HG02870 (cell line): ENCODE measurements around the gene SCUBE1.

ENCODE experiments used
- ATAC-seq: cut with Tn5 transposase; IDR thresholded peaks from one replicate; pipeline ENCODE4 v1.9.1; 2021; ENCODE audit warnings: mild to moderate bottlenecking, moderate library complexity; ENCODE audit not compliant: unreplicated experiment

The SCUBE1 gene

GRCh38 chr22:43166132-43166930, 176.8 kb downstream of the SCUBE1 start:
- ATAC-seq = no peak

DNA sequence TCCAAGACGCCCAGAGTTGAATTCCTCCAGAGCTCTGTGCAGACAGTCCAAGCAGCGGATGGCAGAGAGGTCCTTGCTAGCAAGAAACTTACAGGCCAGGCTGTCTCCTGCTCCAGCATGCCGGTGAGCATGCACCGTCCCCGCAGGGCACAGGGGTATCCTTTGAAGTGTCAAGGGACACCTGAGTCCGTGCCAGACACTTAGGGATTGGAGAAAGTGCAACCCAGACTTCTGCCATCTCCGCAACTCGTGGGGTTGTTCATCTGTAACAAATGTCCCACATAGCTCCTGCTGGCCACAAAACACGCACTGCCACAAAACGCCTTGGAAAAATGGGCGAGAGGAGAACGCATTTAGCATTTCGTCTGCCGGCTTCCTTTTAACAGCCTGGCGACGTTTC, 178.5 kb downstream of the SCUBE1 start:
- ATAC-seq = no peak

DNA sequence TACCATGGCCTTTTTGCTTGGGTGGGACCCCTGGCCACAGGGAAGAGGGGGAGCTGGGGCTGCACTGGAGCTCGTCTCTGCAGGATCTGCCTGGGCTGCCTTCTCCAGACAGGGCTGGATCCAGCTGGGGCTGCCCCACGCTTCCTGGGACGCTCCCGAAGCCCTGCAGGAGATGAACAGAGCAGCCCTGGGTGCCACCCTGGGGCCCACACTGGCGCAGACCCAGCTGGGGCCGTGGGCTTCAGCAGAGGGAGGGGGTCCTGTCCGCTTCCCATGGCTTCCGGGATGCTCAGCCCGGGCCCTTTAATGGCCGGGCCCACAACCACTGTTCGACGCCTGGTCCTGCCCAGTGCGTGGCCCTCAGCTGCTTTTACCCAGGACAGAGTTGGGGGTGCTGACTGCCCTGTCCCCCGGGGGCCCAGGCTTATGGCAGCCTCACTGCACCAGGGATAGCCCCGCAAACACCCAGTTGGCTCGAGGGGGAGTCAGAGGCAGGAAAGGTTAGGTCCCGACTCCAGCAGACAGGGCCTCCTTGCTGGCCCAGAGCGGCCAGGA, 179.9 kb downstream of the SCUBE1 start:
- no peak for ATAC-seq

- ATAC-seq = no peak
These were observed 180.6 kb downstream of the SCUBE1 start for GRCh38 chr22:43162412-43163150.

DNA sequence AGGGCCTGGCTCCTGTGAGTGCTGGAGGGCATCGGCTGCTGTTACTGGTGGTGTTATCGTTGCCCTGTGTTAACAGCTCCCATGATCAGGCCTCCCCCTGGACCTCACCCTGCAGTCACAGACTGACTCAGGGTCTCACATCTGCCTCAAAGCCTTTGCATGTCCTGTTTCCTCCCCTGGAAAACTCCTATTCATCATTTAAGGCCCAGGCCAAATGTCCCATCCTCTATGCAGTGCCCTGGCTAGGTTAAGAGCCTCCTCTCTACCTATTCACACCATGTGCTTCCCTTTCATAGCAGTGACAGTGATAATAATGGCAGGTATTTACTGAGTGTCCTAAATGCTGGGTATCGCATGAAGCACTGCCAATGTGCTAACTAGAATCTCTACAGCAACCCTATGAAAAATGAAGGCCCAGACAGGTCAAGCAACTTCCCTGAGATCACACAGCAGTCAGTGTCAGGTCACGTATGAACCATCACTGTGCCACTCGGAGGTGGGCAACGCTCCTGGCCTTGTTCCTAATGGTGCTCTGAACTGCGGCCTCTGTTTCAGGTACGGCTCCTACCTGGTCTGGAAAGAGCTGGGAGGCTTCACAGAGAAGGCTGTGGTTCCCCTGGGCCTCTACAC, 182.6 kb downstream of the SCUBE1 start:
- no peak for ATAC-seq

GRCh38 chr22:43159484-43160178, 183.5 kb downstream of the SCUBE1 start:
- no peak for ATAC-seq

DNA sequence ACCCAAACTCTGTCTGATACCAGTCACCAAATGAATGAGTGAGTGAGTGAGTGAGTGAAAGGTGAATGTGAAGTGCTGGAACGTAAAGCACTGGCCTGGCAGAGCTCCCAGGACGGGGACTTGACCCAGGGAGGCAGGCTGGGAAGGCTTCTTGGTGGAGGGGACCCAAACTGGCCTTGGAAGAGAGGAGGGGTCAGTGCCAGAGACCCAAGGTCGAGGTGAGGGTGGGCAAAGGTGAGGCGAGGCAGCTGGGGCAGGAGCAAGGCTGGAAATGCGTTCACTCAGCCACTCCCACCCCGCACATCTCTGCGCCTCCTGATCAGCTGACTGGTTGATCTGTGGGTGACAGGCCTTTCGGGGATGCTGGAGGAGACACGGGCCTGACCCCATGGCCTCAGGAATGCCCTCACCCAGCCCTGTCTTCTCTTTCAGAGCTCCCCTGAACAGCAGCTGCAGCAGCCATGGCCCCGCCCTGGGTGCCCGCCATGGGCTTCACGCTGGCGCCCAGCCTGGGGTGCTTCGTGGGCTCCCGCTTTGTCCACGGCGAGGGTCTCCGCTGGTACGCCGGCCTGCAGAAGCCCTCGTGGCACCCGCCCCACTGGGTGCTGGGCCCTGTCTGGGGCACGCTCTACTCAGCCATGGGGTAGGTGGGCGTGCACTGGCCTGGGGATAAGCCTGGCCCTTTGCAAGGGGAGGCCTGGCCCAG, 184.2 kb downstream of the SCUBE1 start:
- no peak for ATAC-seq

DNA sequence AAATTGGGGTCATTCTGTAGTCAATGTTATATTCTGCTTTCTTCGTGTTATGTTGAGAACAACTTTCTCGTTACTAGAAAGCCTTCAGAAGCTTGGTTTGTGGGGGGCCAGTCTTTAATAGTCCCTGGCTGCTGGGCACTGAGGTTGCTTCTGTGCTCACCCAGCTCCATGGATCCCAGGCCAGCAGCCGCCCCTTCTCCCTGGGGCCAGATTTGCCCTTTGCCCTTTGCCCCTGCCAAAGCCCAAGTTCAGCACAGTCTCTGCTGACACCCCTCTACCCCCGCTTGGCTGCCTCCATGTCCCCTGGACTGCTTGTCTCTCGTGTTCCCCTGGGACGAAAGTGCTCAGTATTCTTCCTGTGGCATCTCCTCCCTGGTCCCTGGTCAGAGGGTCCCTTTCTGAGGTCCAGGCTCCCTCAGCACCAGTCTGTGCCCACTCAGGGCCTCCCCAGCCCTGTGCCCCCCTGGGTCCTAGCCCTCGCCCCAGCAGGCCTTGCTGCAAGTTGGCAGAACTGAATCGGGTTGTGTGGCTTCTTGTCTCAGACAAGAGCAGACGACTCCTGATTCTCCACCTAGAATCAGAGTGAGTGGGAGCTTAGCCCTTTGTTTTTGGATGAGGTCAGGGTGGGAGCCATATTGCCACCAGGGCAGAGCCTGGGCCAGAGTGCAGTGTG, 185.2 kb downstream of the SCUBE1 start:
- no peak for ATAC-seq

GRCh38 chr22:43156413-43156812, 186.8 kb downstream of the SCUBE1 start:
- no peak for ATAC-seq

- ATAC-seq = no peak
These were observed 187.4 kb downstream of the SCUBE1 start for GRCh38 chr22:43155789-43156188.

DNA sequence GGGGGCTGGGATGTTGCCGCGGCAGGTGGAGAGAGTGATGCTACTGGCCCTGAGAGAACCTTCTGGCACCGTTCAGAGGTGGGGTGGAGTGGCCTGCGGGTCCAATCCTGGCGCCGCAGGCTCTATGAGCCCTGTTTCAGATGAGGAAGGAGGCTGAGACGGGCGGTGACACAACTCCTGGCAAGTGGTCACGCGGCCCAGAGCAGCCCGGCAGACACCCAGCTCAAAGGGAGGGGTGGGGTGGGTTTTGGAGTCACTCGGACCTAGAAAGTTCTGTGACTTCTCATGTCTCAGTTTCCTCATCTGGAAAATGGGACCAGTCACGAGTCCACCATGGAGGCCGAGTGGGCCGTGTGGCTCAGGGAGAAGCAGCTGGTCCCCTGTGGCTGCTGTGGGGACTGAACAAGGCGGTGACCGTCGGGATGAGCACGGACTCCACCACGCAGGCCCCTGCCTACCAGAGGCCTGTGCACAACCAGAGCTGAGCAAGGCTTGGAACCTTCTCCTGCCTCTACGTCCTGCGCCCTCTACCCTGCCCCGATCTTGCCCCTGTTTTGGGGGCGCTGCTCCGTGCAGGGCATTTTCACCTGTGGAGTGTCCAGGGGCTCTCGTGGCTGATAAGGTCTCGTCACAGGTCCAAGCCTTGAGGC, 188.2 kb downstream of the SCUBE1 start:
- ATAC-seq = no peak

GRCh38 chr22:43153899-43154298, 189.3 kb downstream of the SCUBE1 start:
- ATAC-seq = no peak

DNA sequence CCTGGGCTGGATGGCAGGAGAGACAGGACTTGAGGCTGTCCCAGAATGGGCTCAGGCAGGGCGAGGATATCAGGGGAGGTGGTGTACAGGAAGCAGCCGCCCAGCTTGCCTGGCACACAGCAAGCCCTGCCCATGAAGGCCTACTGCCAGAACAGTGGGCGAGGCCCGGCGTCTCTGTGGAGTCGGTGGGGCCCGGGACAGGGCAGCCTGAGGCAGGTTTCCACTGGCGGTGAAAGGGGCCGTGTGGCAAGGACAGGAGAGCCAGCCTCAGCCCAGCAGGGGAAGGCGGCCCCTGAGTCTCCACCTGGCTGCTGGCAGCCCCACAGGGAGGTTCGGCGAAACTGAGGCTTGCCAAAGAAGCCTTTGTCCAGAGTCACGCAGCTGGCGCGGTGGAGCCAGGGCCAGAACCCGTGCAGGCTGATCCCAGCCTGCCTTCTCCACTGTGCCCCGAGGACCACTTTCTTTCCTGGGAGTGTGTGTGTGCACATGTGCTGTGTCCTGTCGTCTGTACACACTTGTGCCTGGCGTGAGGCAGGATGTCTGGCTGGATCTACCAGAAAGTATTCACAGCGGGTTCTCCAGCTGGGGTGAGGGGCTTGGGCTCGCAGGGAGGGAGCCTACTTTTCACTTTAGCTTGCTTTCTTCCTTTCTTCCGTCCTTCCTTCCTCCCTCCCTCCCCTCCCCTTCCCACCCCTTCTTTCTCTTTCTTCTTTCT, 190.7 kb downstream of the SCUBE1 start:
- ATAC-seq = no peak

DNA sequence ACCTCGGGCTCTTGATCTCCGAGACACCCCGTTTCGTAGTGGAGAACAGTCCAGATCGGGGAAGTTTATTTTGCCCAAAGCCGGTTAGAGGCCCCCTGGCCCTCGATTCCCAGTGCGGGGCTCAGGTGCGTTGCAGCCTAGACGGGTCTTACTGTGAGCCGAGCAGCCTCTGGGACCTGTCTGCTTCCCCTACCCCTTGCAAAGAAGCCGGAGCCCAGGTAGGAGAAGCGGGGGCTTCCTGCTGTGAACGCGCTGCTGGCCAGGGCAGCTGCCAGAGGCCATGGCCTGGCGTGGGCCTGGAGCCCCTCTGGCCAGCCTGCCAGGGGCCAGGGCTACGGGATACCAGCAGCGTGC, 191.2 kb downstream of the SCUBE1 start:
- no peak for ATAC-seq

- ATAC-seq = no peak
These were observed 191.7 kb downstream of the SCUBE1 start, which contains the start of gene TSPO for GRCh38 chr22:43151251-43152002. Gene TSPO (plus strand): TSS chr22:43151559. CDS start chr22:43159239, 7,680 bp downstream.

- no peak for ATAC-seq
These were observed 192.4 kb downstream of the SCUBE1 start for GRCh38 chr22:43150731-43151206.

DNA sequence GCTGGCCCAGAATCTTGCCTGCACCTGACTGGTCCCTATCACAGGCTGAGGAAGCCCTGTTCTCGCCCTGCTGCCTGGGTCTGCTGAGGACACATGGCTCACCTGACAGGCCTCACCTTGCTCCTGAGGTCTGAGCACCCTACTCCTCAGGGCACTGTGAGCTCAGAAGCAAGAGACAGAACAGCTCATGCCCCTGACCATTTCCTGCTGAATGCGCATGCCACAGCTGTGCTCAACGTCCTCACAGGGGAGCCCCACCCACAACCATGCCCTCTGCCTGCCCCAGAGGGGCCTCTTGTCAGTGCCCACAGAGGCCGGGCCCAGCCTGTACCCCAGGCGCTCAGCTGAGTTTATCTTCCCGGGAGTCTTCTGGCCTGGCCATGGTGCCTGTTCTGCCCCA, 194.6 kb downstream of the SCUBE1 start:
- no peak for ATAC-seq

GRCh38 chr22:43147821-43148220, 195.4 kb downstream of the SCUBE1 start:
- ATAC-seq = no peak
